ENCODE results near the gene FRMD4B.

DNA sequence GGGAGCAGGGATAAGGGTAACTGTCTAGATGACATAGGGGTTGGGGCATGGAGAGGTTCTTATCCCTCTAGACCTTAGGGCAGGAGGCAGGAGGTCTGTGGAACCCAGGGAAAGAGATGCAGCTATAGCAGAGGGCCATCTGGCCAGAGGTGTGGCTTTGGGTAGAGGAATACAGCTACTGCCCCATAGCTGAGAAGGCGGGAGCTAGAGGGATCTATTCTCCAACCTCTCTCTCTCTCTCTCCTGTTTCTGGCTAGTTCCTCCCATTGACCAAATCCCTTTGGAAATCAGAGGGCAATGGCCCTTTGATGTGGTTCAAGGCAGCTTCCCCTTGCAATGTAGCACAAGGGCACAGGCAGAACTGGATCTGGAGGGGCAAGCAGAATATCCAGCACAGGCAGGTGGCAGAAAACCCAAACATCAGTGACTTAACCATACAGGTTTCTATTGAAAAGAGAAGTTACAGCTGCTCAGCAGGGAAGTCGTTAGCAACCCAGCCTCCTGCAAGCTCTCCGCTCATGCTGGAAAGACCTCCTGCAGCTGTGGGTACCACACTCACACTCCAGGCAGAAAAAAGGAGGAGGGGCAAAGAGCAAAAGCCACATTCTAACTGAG, 241.2 kb downstream of the FRMD4B start:
- TF ChIP-seq EZH2 (IDR thresholded peaks at IDR 0.05; ENCODE audit: insufficient read depth, poor library complexity, severe bottlenecking) (no peak), EZH2phosphoT487 (IDR thresholded peaks at IDR 0.05; ENCODE audit: insufficient read depth, low read depth) (no peak)
